ENCODE results near the gene MT4. TPM values are rescaled to one million over a fixed set of nuclear protein-coding genes. Genes with fewer than 3 reads are reported as not detected.

Gene MT4
- total RNA-seq, 1 donor from 2014 or later: not detected

DNA sequence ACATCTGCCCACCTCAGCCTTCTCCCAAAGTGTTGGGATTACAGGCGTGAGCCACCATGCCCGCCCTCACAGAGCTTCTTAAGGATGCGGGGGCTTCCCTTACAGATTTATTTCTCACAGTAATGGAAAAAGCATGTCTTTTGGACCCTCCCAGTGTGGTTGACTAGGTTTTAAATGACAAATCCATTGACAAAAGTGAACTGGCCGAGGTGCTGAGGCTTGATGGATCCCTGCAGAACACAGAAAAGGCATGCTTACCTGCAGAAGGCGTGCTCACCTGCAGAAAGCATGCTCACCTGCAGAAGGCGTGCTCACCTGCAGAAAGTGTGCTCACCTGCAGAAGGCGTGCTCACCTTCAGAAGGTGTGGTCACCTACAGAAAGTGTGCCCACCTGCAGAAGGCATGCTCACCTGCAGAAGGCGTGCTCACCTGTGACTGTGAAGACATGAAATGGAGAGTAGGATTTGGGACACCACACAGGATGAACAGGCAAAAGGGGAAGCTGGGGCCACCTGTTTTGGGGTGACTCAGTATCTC, 30.0 kb upstream of the MT4 start:
- Mint-ChIP-seq H3K36me3 (ENCODE audit: low read depth) (no peaks in the 10 kb centered on the region), H3K4me1 (no peaks in the 10 kb centered on the region), H3K9me3 (no peaks in the 10 kb centered on the region), H3K27me3 (peaks cover 32% of the 10 kb centered on the region), H3K4me3 (no peak overlapping the region), H3K27ac (no peak overlapping the region)
- ATAC-seq (ENCODE audit: low read depth) (no peak), DNase-seq (no peak)
- CTCF ChIA-PET: no interaction called here
- TF ChIP-seq, protein P1, sequence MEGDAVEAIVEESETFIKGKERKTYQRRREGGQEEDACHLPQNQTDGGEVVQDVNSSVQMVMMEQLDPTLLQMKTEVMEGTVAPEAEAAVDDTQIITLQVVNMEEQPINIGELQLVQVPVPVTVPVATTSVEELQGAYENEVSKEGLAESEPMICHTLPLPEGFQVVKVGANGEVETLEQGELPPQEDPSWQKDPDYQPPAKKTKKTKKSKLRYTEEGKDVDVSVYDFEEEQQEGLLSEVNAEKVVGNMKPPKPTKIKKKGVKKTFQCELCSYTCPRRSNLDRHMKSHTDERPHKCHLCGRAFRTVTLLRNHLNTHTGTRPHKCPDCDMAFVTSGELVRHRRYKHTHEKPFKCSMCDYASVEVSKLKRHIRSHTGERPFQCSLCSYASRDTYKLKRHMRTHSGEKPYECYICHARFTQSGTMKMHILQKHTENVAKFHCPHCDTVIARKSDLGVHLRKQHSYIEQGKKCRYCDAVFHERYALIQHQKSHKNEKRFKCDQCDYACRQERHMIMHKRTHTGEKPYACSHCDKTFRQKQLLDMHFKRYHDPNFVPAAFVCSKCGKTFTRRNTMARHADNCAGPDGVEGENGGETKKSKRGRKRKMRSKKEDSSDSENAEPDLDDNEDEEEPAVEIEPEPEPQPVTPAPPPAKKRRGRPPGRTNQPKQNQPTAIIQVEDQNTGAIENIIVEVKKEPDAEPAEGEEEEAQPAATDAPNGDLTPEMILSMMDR (IDR thresholded peaks at IDR 0.05): no peak
- intact Hi-C loops (cut with micrococcal nuclease): no loop called here
- POLR2A ChIA-PET: no interaction called here

DNA sequence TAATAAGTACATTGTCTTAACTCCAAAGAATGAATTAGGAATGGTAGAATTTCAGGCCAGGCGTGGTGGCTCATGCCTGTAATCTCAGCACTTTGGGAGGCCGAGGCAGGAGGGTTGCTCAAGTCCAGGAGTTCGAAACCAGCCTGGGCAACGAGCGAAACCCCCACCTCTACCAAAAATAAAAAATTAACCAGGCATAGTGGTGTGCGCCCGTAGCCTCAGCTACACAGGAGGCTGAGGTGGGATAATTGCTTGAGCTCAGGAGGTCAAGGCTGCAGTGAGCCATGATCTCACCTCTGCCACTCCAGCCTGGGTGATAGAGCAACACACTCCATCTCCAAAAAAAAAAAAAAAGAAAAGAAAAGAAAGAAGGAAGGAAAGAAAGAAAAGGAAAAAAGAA, 26.5 kb upstream of the MT4 start:
- Mint-ChIP-seq H3K27ac (no peak overlapping the region), H3K4me1 (no peaks in the 10 kb centered on the region), H3K9me3 (peaks cover 2% of the 10 kb centered on the region), H3K4me3 (no peak overlapping the region), H3K27me3 (peaks cover 33% of the 10 kb centered on the region), H3K36me3 (ENCODE audit: low read depth) (no peaks in the 10 kb centered on the region)
- TF ChIP-seq, protein P1 (IDR thresholded peaks at IDR 0.05): no peak
- no peak for DNase-seq
- CTCF ChIA-PET: no interaction called here
- POLR2A ChIA-PET: interaction anchor here (0.6 kb wide), 1 partner anchor 666 kb away, joined by 3 read pairs; no protein-coding TSS in a partner anchor
- intact Hi-C loops (cut with micrococcal nuclease): no loop called here
- ATAC-seq (ENCODE audit: low read depth): no peak

- H3K36me3 Mint-ChIP-seq (ENCODE audit: low read depth): no peaks in the 10 kb centered on the region
- no peak for ATAC-seq (ENCODE audit: low read depth)
- H3K4me3 Mint-ChIP-seq: no peak overlapping the region
- TF ChIP-seq, protein P1 (IDR thresholded peaks at IDR 0.05): no peak
- CTCF ChIA-PET: no interaction called here
- no peak overlapping the region for H3K27ac Mint-ChIP-seq
- POLR2A ChIA-PET: no interaction called here
- peaks cover 2% of the 10 kb centered on the region for H3K9me3 Mint-ChIP-seq
- DNase-seq: no peak
- intact Hi-C loops (cut with micrococcal nuclease): no loop called here
- peaks cover 23% of the 10 kb centered on the region for H3K27me3 Mint-ChIP-seq
- H3K4me1 Mint-ChIP-seq: no peaks in the 10 kb centered on the region
Observed at GRCh38 chr16:56539656-56540055, 25.2 kb upstream of the MT4 start.

DNA sequence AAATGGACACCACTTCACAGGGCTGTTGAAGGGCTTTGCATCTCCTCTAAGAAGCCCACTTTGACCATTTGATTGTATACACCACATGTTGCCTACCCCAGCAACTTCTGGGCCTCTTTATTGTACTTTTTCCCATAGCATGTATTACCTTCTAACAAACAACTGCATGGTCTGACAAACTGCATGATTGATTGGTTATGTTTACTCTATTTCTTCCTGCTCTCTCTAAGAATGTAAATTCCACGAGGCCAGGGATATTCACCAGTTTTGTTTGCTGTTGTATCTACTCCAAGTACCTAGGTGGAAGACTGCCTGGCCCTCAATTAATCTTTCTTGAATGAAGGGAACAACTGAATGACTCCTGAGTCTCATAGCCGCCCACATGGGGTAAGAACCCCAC, 22.8 kb upstream of the MT4 start:
- POLR2A ChIA-PET: no interaction called here
- peaks cover 2% of the 10 kb centered on the region for H3K9me3 Mint-ChIP-seq
- TF ChIP-seq, protein P1 (IDR thresholded peaks at IDR 0.05): no peak
- ATAC-seq (ENCODE audit: low read depth) (no peak), DNase-seq (no peak)
- intact Hi-C loops (cut with micrococcal nuclease): no loop called here
- H3K4me3 Mint-ChIP-seq: no peak overlapping the region
- CTCF ChIA-PET: no interaction called here
- H3K4me1 Mint-ChIP-seq: no peaks in the 10 kb centered on the region
- H3K27ac Mint-ChIP-seq: no peak overlapping the region
- peaks cover 17% of the 10 kb centered on the region for H3K27me3 Mint-ChIP-seq
- H3K36me3 Mint-ChIP-seq (ENCODE audit: low read depth): no peaks in the 10 kb centered on the region

GRCh38 chr16:56547120-56547948, 17.5 kb upstream of the MT4 start:
- Mint-ChIP-seq H3K36me3 (ENCODE audit: low read depth) (no peaks in the 10 kb centered on the region), H3K27me3 (peaks cover 9% of the 10 kb centered on the region), H3K27ac (no peak overlapping the region), H3K4me3 (no peak overlapping the region), H3K4me1 (peaks cover 12% of the 10 kb centered on the region), H3K9me3 (no peaks in the 10 kb centered on the region)
- TF ChIP-seq, protein P1 (IDR thresholded peaks at IDR 0.05): no peak
- DNase-seq: no peak
- CTCF ChIA-PET: interaction anchor here (0.8 to 2.0 kb wide), 2 partner anchors 53 to 155 kb away, joined by 3 to 5 read pairs; no protein-coding TSS in a partner anchor
- intact Hi-C loops (cut with micrococcal nuclease): no loop called here
- ATAC-seq (ENCODE audit: low read depth): no peak
- POLR2A ChIA-PET: no interaction called here

Data from activated B cell treated with CpG ODN at 0.5 μM for 24 hours (primary cell).